Nephron progenitor cell (in vitro differentiated cells): ENCODE data around the gene MTG2.

ENCODE experiments used
- DNase-seq: peaks from one replicate; pipeline ENCODE4 v3.0.0; 2021
- H3K27ac Mint-ChIP-seq: 2 replicates; pipeline ENCODE4 v1.8.0; 2021; ENCODE audit warnings: mild to moderate bottlenecking, moderate library complexity, mixed read lengths
- H3K27me3 Mint-ChIP-seq: 2 replicates; pipeline ENCODE4 v1.8.0; 2021; ENCODE audit warnings: mild to moderate bottlenecking, low read depth, mixed read lengths; ENCODE audit not compliant: poor library complexity
- H3K36me3 Mint-ChIP-seq: 2 replicates; pipeline ENCODE4 v1.8.0; 2021; ENCODE audit warnings: low read depth, mixed read lengths
- H3K4me1 Mint-ChIP-seq: 2 replicates; pipeline ENCODE4 v1.8.0; 2021; ENCODE audit warnings: mixed read lengths
- H3K4me3 Mint-ChIP-seq: 2 replicates; pipeline ENCODE4 v1.8.0; 2021; ENCODE audit warnings: mild to moderate bottlenecking, moderate library complexity, mixed read lengths
- H3K9me3 Mint-ChIP-seq: 2 replicates; pipeline ENCODE4 v1.8.0; 2021; ENCODE audit warnings: mild to moderate bottlenecking, moderate library complexity, mixed read lengths
- TF ChIP-seq, protein P1 (sequence below): fragments of 200-600 bp; sonication (generic); IDR thresholded peaks from 2 replicates; pipeline ENCODE4 v1.5.0; 2021; ENCODE audit warnings: antibody characterized with exemption

The MTG2 gene

GRCh38 chr20:62174021-62174804 lies 8.6 kb upstream of the MTG2 start:
- TF ChIP-seq, protein P1, sequence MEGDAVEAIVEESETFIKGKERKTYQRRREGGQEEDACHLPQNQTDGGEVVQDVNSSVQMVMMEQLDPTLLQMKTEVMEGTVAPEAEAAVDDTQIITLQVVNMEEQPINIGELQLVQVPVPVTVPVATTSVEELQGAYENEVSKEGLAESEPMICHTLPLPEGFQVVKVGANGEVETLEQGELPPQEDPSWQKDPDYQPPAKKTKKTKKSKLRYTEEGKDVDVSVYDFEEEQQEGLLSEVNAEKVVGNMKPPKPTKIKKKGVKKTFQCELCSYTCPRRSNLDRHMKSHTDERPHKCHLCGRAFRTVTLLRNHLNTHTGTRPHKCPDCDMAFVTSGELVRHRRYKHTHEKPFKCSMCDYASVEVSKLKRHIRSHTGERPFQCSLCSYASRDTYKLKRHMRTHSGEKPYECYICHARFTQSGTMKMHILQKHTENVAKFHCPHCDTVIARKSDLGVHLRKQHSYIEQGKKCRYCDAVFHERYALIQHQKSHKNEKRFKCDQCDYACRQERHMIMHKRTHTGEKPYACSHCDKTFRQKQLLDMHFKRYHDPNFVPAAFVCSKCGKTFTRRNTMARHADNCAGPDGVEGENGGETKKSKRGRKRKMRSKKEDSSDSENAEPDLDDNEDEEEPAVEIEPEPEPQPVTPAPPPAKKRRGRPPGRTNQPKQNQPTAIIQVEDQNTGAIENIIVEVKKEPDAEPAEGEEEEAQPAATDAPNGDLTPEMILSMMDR: no peak
- H3K4me1 Mint-ChIP-seq: no peaks in the 10 kb centered on the region
- H3K27me3 Mint-ChIP-seq: peaks cover 9% of the 10 kb centered on the region
- H3K4me3 Mint-ChIP-seq: no peak overlapping the region
- H3K36me3 Mint-ChIP-seq: peaks cover 35% of the 10 kb centered on the region
- no peak for DNase-seq
- no peak overlapping the region for H3K27ac Mint-ChIP-seq
- no peaks in the 10 kb centered on the region for H3K9me3 Mint-ChIP-seq

GRCh38 chr20:62174870-62175624 lies 7.8 kb upstream of the MTG2 start:
- no peak for DNase-seq
- Mint-ChIP-seq H3K4me3 (no peak overlapping the region), H3K27ac (peak overlapping the region; percentile 67)

DNA sequence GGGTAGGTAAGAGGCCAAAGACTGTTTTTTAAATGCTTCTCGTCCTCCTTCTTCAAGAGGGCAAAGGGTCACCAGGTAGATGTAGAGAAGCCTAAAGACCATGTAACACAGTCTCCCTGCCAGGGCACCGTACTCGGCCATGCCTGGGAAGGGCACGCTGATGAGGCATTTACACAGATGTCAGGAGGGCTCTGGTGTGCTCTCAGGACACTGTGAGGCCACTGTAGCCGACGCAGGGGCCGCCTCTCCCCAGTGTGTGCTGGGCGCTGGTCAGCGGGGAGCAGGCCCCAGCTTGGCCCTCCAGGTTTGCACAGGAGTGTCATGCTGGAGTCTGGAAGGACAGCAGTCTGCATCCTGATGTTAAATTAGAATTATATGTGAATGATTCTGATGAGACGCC lies 7.1 kb upstream of the MTG2 start:
- Mint-ChIP-seq H3K27me3 (peaks cover 9% of the 10 kb centered on the region), H3K4me3 (no peak overlapping the region), H3K9me3 (no peaks in the 10 kb centered on the region), H3K27ac (no peak overlapping the region), H3K36me3 (peaks cover 26% of the 10 kb centered on the region), H3K4me1 (no peaks in the 10 kb centered on the region)
- no peak for DNase-seq
- TF ChIP-seq, protein P1: no peak

More at GRCh38 chr20:62174870-62175624, 7.8 kb upstream of the MTG2 start:
- H3K27me3 Mint-ChIP-seq: peaks cover 9% of the 10 kb centered on the region
- no peaks in the 10 kb centered on the region for H3K9me3 Mint-ChIP-seq
- H3K4me1 Mint-ChIP-seq: no peaks in the 10 kb centered on the region
- TF ChIP-seq, protein P1: no peak
- peaks cover 26% of the 10 kb centered on the region for H3K36me3 Mint-ChIP-seq

DNA sequence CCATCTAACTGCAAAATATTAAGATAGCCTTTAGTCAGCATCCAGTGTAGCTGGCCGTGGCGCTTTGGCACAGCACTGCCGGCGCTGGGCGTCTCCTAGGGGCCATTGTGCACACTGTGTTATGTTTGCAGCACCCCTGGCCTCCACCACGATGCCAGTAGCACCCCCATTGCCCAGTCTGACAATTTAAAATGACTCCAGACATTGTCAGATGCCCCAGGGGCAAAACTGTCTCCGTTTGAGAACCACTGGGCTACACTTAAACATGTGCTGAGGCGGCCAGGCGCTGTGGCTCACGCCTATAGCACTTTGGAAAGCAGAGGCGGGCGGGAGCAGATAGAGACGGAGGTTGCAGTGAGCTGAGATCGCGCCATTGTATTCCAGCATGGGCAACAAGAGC lies 6.0 kb upstream of the MTG2 start:
- peaks cover 4% of the 10 kb centered on the region for H3K4me1 Mint-ChIP-seq
- no peaks in the 10 kb centered on the region for H3K9me3 Mint-ChIP-seq
- no peak overlapping the region for H3K27ac Mint-ChIP-seq
- DNase-seq: no peak
- H3K27me3 Mint-ChIP-seq: peaks cover 9% of the 10 kb centered on the region
- no peak overlapping the region for H3K4me3 Mint-ChIP-seq
- peaks cover 26% of the 10 kb centered on the region for H3K36me3 Mint-ChIP-seq
- TF ChIP-seq, protein P1: no peak

DNA sequence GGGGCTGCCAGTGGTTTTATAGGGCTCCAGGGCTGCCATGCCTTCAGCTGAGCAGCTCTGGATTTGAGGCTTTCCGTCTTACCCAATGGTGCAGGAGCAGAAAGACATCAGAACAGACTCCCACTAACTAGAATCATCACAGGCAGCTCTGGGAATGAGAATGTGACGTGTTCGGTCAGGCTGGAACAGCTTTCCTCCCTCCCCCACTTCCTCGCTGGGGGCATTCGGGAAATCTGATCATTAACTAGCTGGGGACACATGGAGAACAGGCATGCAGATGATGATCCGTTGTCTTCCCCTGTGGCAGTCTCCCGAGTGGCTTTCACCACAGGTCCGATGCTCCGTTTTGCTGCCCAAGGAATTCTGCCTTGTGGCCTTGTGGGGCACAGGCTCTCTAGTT lies 5.5 kb upstream of the MTG2 start:
- Mint-ChIP-seq H3K4me3 (no peak overlapping the region), H3K36me3 (peaks cover 26% of the 10 kb centered on the region), H3K9me3 (no peaks in the 10 kb centered on the region), H3K27ac (no peak overlapping the region), H3K4me1 (peaks cover 8% of the 10 kb centered on the region), H3K27me3 (peaks cover 10% of the 10 kb centered on the region)
- no peak for DNase-seq
- TF ChIP-seq, protein P1: no peak
